Choroid plexus epithelial cell (primary cell): ENCODE data around the gene PKLR.

Experiments used
- DNase-seq: peaks from one replicate; pipeline ENCODE4 v3.0.0-alpha.2; 2010; ENCODE audit warnings: low read depth
- H3K4me3 ChIP-seq: 2 replicates; pipeline ENCODE4 v1.5.1; 2011; ENCODE audit warnings: low read depth, mild to moderate bottlenecking, control low read depth, low read length, moderate library complexity
- TF ChIP-seq, protein P1 (sequence below): conservative IDR thresholded peaks from 2 replicates; pipeline ENCODE4 v1.5.1; 2011; ENCODE audit warnings: low read depth, mild to moderate bottlenecking, control low read depth, inconsistent platforms, low read length, moderate library complexity

Gene PKLR

DNA sequence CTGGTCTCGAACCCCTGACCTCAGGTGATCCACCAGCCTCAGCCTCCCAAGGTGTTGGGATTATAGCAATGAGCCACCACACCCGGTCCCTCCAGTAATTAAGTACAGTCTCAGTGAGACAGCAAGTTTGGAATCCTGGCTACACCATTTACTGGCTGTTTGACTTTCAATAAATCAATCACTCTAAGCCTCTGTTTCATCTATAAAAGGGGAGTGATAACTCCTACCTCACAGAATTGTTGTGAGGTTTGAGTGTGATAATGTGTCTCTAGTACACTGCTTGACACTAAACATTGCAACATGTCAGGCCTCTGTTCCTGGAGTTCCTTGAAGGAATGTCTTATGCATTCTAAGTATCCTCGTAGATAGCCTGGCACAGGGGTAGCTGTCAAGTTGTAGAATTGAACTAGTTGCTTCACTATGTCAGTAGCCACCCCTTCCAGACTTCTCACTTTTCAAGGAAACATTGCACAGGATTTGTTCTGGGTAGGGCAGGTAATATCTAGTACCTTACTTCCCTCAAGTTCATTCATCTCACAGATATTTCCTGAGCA, 58.4 kb downstream of the PKLR start:
- TF ChIP-seq, protein P1, sequence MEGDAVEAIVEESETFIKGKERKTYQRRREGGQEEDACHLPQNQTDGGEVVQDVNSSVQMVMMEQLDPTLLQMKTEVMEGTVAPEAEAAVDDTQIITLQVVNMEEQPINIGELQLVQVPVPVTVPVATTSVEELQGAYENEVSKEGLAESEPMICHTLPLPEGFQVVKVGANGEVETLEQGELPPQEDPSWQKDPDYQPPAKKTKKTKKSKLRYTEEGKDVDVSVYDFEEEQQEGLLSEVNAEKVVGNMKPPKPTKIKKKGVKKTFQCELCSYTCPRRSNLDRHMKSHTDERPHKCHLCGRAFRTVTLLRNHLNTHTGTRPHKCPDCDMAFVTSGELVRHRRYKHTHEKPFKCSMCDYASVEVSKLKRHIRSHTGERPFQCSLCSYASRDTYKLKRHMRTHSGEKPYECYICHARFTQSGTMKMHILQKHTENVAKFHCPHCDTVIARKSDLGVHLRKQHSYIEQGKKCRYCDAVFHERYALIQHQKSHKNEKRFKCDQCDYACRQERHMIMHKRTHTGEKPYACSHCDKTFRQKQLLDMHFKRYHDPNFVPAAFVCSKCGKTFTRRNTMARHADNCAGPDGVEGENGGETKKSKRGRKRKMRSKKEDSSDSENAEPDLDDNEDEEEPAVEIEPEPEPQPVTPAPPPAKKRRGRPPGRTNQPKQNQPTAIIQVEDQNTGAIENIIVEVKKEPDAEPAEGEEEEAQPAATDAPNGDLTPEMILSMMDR: no peak
- H3K4me3 ChIP-seq: peak overlapping the region; percentile 70
- DNase-seq: no peak

DNA sequence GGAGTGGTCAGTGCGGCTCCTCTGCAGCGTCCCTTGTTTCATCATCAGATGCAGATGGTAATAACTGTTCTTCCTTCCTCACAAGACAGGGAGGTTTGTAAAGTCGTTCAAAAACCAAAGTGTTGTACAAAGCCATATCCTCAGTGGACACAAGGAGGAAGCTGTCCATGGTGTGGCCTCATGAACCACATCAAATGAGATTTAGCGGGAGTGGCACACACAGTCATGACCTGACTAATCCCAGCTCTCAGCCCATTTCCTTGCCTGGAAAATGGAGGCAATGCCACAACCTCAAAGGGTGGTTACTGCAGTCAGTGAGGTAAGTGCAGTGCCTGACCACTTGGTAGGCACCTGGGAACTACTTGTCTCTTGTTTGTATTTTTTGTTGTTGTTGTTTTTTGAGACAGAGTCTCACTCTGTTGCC, 59.4 kb downstream of the PKLR start:
- no peak for DNase-seq
- TF ChIP-seq, protein P1: no peak
- H3K4me3 ChIP-seq: no peak overlapping the region

DNA sequence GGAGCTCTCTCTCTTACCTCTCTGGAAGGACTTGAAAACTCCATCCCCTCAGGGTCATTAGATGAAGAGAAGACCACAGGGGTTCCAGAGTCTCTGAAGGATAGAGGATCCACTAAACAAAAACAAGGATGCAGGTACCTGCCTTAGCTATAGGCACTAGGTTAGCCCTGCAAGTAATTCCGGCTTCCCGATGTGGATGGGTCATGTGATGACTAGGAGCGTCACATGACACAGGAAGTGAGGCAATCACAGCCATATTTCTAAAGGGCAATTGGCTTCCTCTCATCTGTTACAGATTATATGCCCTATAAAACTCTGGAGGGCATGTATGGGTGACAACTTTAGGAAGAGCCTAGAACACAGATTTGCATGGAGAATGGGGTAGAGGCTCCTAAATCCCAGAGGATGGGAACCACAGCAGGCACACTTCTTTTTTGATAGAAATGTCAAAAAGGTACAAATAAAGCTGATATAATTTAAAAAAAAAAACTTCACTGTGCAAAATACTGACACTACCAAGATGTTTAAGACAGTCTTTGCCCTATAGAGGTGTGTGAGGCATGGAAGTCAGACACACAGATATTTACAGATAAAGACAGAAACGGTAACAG, 60.1 kb downstream of the PKLR start:
- peak; percentile 85 for DNase-seq
- H3K4me3 ChIP-seq: peak overlapping the region; percentile 48
- TF ChIP-seq, protein P1: no peak
